ENCODE data around the gene SULT4A1. TPM values are rescaled to one million over a fixed set of nuclear protein-coding genes. Genes with fewer than 3 reads are reported as not detected.

SULT4A1 gene
- total and polyA plus RNA-seq, 2 donors (not counting 1 experiment from before 2014, with no cell fraction given), result not detected

GRCh38 chr22:43859176-43859575, 3.1 kb downstream of the SULT4A1 start:
- Histone ChIP-seq H3K9me3 (ENCODE audit: control extremely low read depth in 1 of 3, control insufficient read depth in 2 of 3, insufficient read depth in 1 of 3, low read length in 2 of 3) (peaks cover 0 to 29% (median 0%) of the 10 kb centered on the region in 3 donors), H3K79me2 (ENCODE audit: control insufficient read depth, insufficient read depth, low read length) (no peaks in the 10 kb centered on the region), H3K36me3 (replicated peaks in 1 of 2; ENCODE audit: control extremely low read depth in 1 of 2, control insufficient read depth in 1 of 2, extremely low read depth in 1 of 2, insufficient read depth in 2 of 2, low read length in 1 of 2) (no peaks in the 10 kb centered on the region), H3K27me3 (replicated peaks in 1 of 4; ENCODE audit: control extremely low read depth in 1 of 4, control insufficient read depth in 3 of 4, insufficient read depth in 4 of 4, low read length in 3 of 4) (peaks cover 0 to 32% (median 14%) of the 10 kb centered on the region in 4 experiments), H3K4me2 (replicated peaks; ENCODE audit: low read depth, low read length, poor library complexity, severe bottlenecking) (no peak overlapping the region), H3K27ac (ENCODE audit: low read length in 2 of 2) (no peak overlapping the region), H2AFZ (ENCODE audit: insufficient read depth, low read depth, low read length, poor library complexity, severe bottlenecking) (no peak overlapping the region), H4K20me1 (ENCODE audit: control insufficient read depth, insufficient read depth, low read length, poor library complexity, severe bottlenecking) (no peaks in the 10 kb centered on the region), H3K9ac (ENCODE audit: low read length) (no peak overlapping the region), H3K4me3 (ENCODE audit: control extremely low read depth in 1 of 5, extremely low read depth in 1 of 5, insufficient read depth in 1 of 5, low read depth in 2 of 5, low read length in 4 of 5) (no peak overlapping the region), H3K4me1 (ENCODE audit: control insufficient read depth in 2 of 2, insufficient read depth in 2 of 2, low read length in 2 of 2) (no peaks in the 10 kb centered on the region)
- no peak for ATAC-seq (ENCODE audit: low read depth)
- 80% methylated on average over 5 of the region's 7 CpGs for WGBS (ENCODE audit: insufficient coverage)
- peaks cover 3% of the 10 kb centered on the region for H3K9me3 Mint-ChIP-seq (ENCODE audit: insufficient read depth)
- TF ChIP-seq CTCF (IDR thresholded peaks at IDR 0.05) (no peak), EZH2 (IDR thresholded peaks at IDR 0.05; ENCODE audit: borderline replicate concordance, insufficient read depth, low read depth, low read length, poor library complexity, severe bottlenecking) (no peak)
- no peak overlapping the region for H3K27ac Mint-ChIP-seq
- ChIA-PET CTCF (no interaction called here), POLR2A (no interaction called here)
- H3K27me3 Mint-ChIP-seq, result peaks cover 51% of the 10 kb centered on the region
- H3K4me1 Mint-ChIP-seq, result peaks cover 4% of the 10 kb centered on the region
- H3K4me3 Mint-ChIP-seq, result no peak overlapping the region
- no peak for DNase-seq
- intact Hi-C loops (cut with micrococcal nuclease), result no loop called here

GRCh38 chr22:43858156-43858895, 4.0 kb downstream of the SULT4A1 start:
- Histone ChIP-seq H2AFZ (ENCODE audit: insufficient read depth, low read depth, low read length, poor library complexity, severe bottlenecking) (no peak overlapping the region), H3K27ac (ENCODE audit: low read length in 2 of 2) (no peak overlapping the region), H3K4me3 (ENCODE audit: control extremely low read depth in 1 of 5, extremely low read depth in 1 of 5, insufficient read depth in 1 of 5, low read depth in 2 of 5, low read length in 4 of 5) (no peak overlapping the region), H3K36me3 (replicated peaks in 1 of 2; ENCODE audit: control extremely low read depth in 1 of 2, control insufficient read depth in 1 of 2, extremely low read depth in 1 of 2, insufficient read depth in 2 of 2, low read length in 1 of 2) (no peaks in the 10 kb centered on the region), H3K9me3 (ENCODE audit: control extremely low read depth in 1 of 3, control insufficient read depth in 2 of 3, insufficient read depth in 1 of 3, low read length in 2 of 3) (peaks cover 0 to 29% (median 0%) of the 10 kb centered on the region in 3 donors), H3K4me2 (replicated peaks; ENCODE audit: low read depth, low read length, poor library complexity, severe bottlenecking) (no peak overlapping the region), H3K9ac (ENCODE audit: low read length) (no peak overlapping the region), H3K4me1 (ENCODE audit: control insufficient read depth in 2 of 2, insufficient read depth in 2 of 2, low read length in 2 of 2) (no peaks in the 10 kb centered on the region), H3K79me2 (ENCODE audit: control insufficient read depth, insufficient read depth, low read length) (no peaks in the 10 kb centered on the region), H3K27me3 (replicated peaks in 1 of 4; ENCODE audit: control extremely low read depth in 1 of 4, control insufficient read depth in 3 of 4, insufficient read depth in 4 of 4, low read length in 3 of 4) (peaks cover 0 to 25% (median 9%) of the 10 kb centered on the region in 4 experiments), H4K20me1 (ENCODE audit: control insufficient read depth, insufficient read depth, low read length, poor library complexity, severe bottlenecking) (no peaks in the 10 kb centered on the region)
- no peak for TF ChIP-seq CTCF (IDR thresholded peaks at IDR 0.05)
- TF ChIP-seq EZH2 (IDR thresholded peaks at IDR 0.05; ENCODE audit: borderline replicate concordance, insufficient read depth, low read depth, low read length, poor library complexity, severe bottlenecking), result no peak
- WGBS (ENCODE audit: insufficient coverage), result 52% methylated on average over 9 of the region's 11 CpGs
- ATAC-seq (ENCODE audit: low read depth) (no peak), DNase-seq (no peak)
- no peak overlapping the region for H3K27ac Mint-ChIP-seq
- CTCF ChIA-PET, result no interaction called here
- H3K9me3 Mint-ChIP-seq (ENCODE audit: insufficient read depth), result peaks cover 3% of the 10 kb centered on the region
- peaks cover 43% of the 10 kb centered on the region for H3K27me3 Mint-ChIP-seq
- peaks cover 4% of the 10 kb centered on the region for H3K4me1 Mint-ChIP-seq
- POLR2A ChIA-PET, result interaction anchor here (0.7 kb wide), 1 partner anchor 472 kb away, joined by 3 read pairs; no protein-coding TSS in a partner anchor
- no peak overlapping the region for H3K4me3 Mint-ChIP-seq
- intact Hi-C loops (cut with micrococcal nuclease), result no loop called here

Measured in B cell (primary cell).